HepG2 (cell line): ENCODE measurements around the gene CNPY1. TPM values are rescaled to one million over a fixed set of nuclear protein-coding genes. Genes with fewer than 3 reads are reported as not detected.

Experiments
- ATAC-seq: fragments of 200-7000 bp; cut with Tn5 transposase; 3 replicates; pipeline ENCODE4 v1.9.1; 2020; ENCODE audit warnings: mild to moderate bottlenecking, moderate library complexity
- BruUV-seq: library from RNA; stranded (reverse); fragments of 400-500 nt; replicated peaks from 2 replicates; lab custom pipeline; 2021; lab: Mats Ljungman, UMichigan
- CTCF ChIA-PET: fragments of 300-600 bp; formaldehyde crosslinking; extraction: SDS; loops from one replicate; lab custom pipeline; 2021; ENCODE audit warnings: low total read pairs, inconsistent platforms, low intra/inter-chr PET ratio; lab: Yijun Ruan, JAX
- POLR2A ChIA-PET: fragments of 350-600 bp; sonication (Branson Sonifier 250); formaldehyde crosslinking; loops from one replicate; lab custom pipeline; 2020; ENCODE audit warnings: antibody characterized with exemption, inconsistent platforms; lab: Yijun Ruan, JAX
- DNase-seq: peaks from one replicate; pipeline ENCODE4 v3.0.0-alpha.2; 2015; ENCODE audit warnings: low spot score
- FAIRE-seq: peaks from 3 replicates; lab custom pipeline; 2011; peaks lifted over from hg19 to GRCh38; lab: Jason Lieb, UNC
- H2AFZ ChIP-seq: one replicate; pipeline ENCODE4 v1.6.1; 2011; ENCODE audit warnings: low read length, inconsistent platforms
- H3K27ac ChIP-seq: fragments of 300-600 bp; 3 replicates; pipeline ENCODE4 v1.8.0; 2011; ENCODE audit warnings: mixed run types, mild to moderate bottlenecking, mixed read lengths, low read length, inconsistent platforms; ENCODE audit not compliant: insufficient read depth; ENCODE audit errors: extremely low read length
- H3K27me3 ChIP-seq, 2 experiments: fragments of 200-600 bp in 1 of 2; 2 replicates in 1 of 2; 3 replicates in 1 of 2; pipeline versions ENCODE4 v1.6.0 to v1.8.0; 2011; ENCODE audit warnings: low read length in 2 of 2, mild to moderate bottlenecking in 2 of 2, moderate library complexity in 2 of 2, inconsistent platforms in 1 of 2; ENCODE audit not compliant: insufficient read depth in 2 of 2, control insufficient read depth in 1 of 2
- H3K36me3 ChIP-seq, 2 experiments: fragments of 200-600 bp in 1 of 2; replicated peaks in 1 of 2; 2 replicates in 1 of 2; 3 replicates in 1 of 2; pipeline versions ENCODE4 v1.5.1 to v1.8.0; 2011; ENCODE audit warnings: low read length in 2 of 2, inconsistent platforms in 1 of 2; ENCODE audit not compliant: insufficient read depth in 2 of 2, control insufficient read depth in 1 of 2
- H3K4me1 ChIP-seq: 2 replicates; pipeline ENCODE4 v1.5.1; 2012; ENCODE audit warnings: low read length, inconsistent platforms; ENCODE audit not compliant: insufficient read depth
- H3K4me2 ChIP-seq: 2 replicates; pipeline ENCODE4 v1.6.0; 2011; ENCODE audit warnings: low read depth, low read length, inconsistent platforms
- H3K4me3 ChIP-seq, 3 experiments: fragments of 200-600 bp in 1 of 3; sonication (generic), shearing (Covaris generic) in 1 of 3; replicated peaks in 1 of 3; 2 replicates each; pipeline ENCODE4 v1.5.1; 2011 to 2016; ENCODE audit warnings: low read length in 3 of 3, inconsistent platforms in 2 of 3, low read depth in 2 of 3, mild to moderate bottlenecking in 2 of 3, control low read depth in 1 of 3, mixed read lengths in 1 of 3; ENCODE audit not compliant: insufficient read depth in 1 of 3
- H3K79me2 ChIP-seq: one replicate; pipeline ENCODE4 v1.6.1; 2011; ENCODE audit warnings: low read length, inconsistent platforms; ENCODE audit not compliant: insufficient read depth
- H3K9ac ChIP-seq: 2 replicates; pipeline ENCODE4 v1.6.0; 2011; ENCODE audit warnings: mild to moderate bottlenecking, low read depth, low read length, inconsistent platforms; ENCODE audit not compliant: insufficient read depth
- H3K9me3 ChIP-seq: 2 replicates; pipeline ENCODE4 v1.5.1; 2012; ENCODE audit warnings: mild to moderate bottlenecking, low read length
- H4K20me1 ChIP-seq: 2 replicates; pipeline ENCODE4 v1.6.0; 2011; ENCODE audit warnings: inconsistent platforms, mild to moderate bottlenecking, low read length, moderate library complexity; ENCODE audit not compliant: insufficient read depth
- BCL6 ChIP-seq: IDR thresholded peaks from 2 replicates; pipeline ENCODE4 v1.6.1; 2016; ENCODE audit warnings: missing genetic modification reagents, missing compliant biosample characterization
- KDM5B ChIP-seq: sonication (generic); formaldehyde crosslinking; IDR thresholded peaks from 2 replicates; pipeline ENCODE4 v1.4.0; 2020; ENCODE audit warnings: missing genetic modification reagents, mild to moderate bottlenecking, borderline replicate concordance
- RBM22 ChIP-seq: fragments of 200-400 bp; formaldehyde crosslinking; optimal IDR thresholded peaks from 2 replicates; pipeline ENCODE3; 2017; ENCODE audit warnings: mild to moderate bottlenecking, low read length, moderate library complexity
- SMAD1 ChIP-seq: sonication (generic); formaldehyde crosslinking; IDR thresholded peaks from 2 replicates; pipeline ENCODE4 v1.4.0; 2020; ENCODE audit warnings: missing genetic modification reagents, low read depth, mild to moderate bottlenecking, borderline replicate concordance
- SOX5 ChIP-seq: IDR thresholded peaks from 2 replicates; pipeline ENCODE4 v1.6.1; 2016; ENCODE audit warnings: borderline replicate concordance
- YEATS4 ChIP-seq: sonication (generic); formaldehyde crosslinking; IDR thresholded peaks from 2 replicates; pipeline ENCODE4 v1.4.0; 2020; ENCODE audit warnings: missing genetic modification reagents, borderline replicate concordance
- ZNF205 ChIP-seq: IDR thresholded peaks from 2 replicates; pipeline ENCODE4 v1.6.1; 2018; ENCODE audit warnings: missing biosample characterization, missing genetic modification reagents
- ZNF672 ChIP-seq: sonication (generic); formaldehyde crosslinking; IDR thresholded peaks from 2 replicates; pipeline ENCODE4 v1.8.1; 2022; ENCODE audit warnings: missing genetic modification reagents
- WGBS: methylation state at CpG from one replicate; pipeline ENCODE4 v1.1.6; 2017; ENCODE audit warnings: low lambda C conversion rate; 5-methylcytosine and 5-hydroxymethylcytosine counted together
- in situ Hi-C: cut with HindIII; loops from 2 replicates; pipeline ENCODE4 v1.10.0; 2017; ENCODE audit warnings: low pct_unique_long_range_greater_than_20kb; ENCODE audit not compliant: extremely low pct_ligation_motif_present
- intact Hi-C: fragments of 100-400 bp; cut with micrococcal nuclease; formaldehyde crosslinking; loops from one replicate; pipeline ENCODE4 v1.10.0; 2022; ENCODE audit not compliant: unreplicated experiment
- polyA plus RNA-seq, 8 experiments: library from polyadenylated mRNA; depleted of rRNA in 3 of 8; stranded (reverse) in 7 of 8; unstranded in 1 of 8; fragments of >200 nt; fragmentation: Illumina TruSeq in 4 of 8; extraction: Trizol in 4 of 8; gene quantifications; 2 replicates each; pipeline versions ENCODE4 v1.2.1 to v1.2.3, GENCODE V29; 2011 to 2016; ENCODE audit warnings: low read depth in 4 of 8, missing spikeins in 1 of 8, mixed read lengths in 1 of 8; ENCODE audit not compliant: insufficient read depth in 1 of 8
- total RNA-seq, 5 experiments: library from RNA; depleted of rRNA; stranded (reverse); fragments of >200 nt; fragmentation: Illumina TruSeq; extraction: Trizol; gene quantifications; 2 replicates each; pipeline ENCODE4 v1.2.3, GENCODE V29; 2016; ENCODE audit warnings: low read depth in 1 of 5
- TF ChIP-seq, protein P1 (sequence below), 2 experiments: fragments of 450-650 bp in 1 of 2; sonication (generic) in 1 of 2; formaldehyde crosslinking in 1 of 2; IDR thresholded peaks; 2 replicates each; pipeline versions ENCODE4 v1.6.1 to v1.8.0; 2016 to 2022; ENCODE audit warnings: antibody characterized with exemption in 1 of 2, mild to moderate bottlenecking in 1 of 2, missing genetic modification reagents in 1 of 2
- TF ChIP-seq, protein P2 (sequence below): IDR thresholded peaks from 2 replicates; pipeline ENCODE4 v1.6.1; 2018; ENCODE audit warnings: missing genetic modification reagents, mild to moderate bottlenecking, missing compliant biosample characterization
- TF ChIP-seq, protein P3 (sequence below): sonication (generic); formaldehyde crosslinking; IDR thresholded peaks from 2 replicates; pipeline ENCODE4 v1.8.0; 2022; ENCODE audit warnings: missing genetic modification reagents, mild to moderate bottlenecking, borderline replicate concordance

The CNPY1 gene
- total and polyA plus RNA-seq, 2 of the 13 experiments (the other 11 are each of a cell fraction or from before 2014, with no cell fraction given) = not detected

DNA sequence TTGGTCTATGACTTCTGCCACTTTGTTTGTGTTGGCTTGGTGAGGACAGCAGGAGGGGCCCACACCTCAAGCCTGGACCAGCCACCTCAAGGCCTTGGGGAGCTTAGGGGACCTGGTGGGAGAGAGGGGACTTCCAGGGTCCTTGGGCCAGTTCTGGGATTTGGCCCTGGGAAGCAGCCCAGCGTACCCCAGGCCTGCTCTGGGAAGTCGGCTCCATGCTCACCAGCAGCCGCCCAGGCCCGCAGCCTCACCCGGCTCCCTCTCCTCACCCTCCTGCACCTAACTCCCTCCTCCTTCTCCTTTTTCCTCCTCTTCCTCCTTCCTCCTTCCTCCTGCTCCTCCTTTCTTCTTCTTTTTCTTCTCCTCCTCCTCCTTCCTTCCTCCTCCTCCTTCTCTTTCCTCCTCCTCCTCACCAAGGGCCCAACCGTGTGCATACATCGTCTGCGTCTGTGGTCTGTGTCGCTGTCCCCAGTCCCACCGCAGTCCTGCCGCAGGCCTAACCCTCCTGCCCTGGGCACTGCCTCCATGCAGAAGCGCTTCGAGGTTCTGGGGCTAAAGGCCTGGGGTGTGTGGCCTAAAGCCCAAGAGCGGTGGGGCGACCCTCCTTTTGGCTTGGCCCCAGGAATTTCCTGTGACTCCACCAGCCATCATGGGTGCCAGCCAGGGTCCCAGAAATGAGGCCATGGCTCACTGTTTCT is 83.1 kb downstream of the CNPY1 start:
- H3K4me1 ChIP-seq = no peaks in the 10 kb centered on the region
- no TSS peak for BruUV-seq
- no peak for DNase-seq
- H3K79me2 ChIP-seq = no peaks in the 10 kb centered on the region
- H4K20me1 ChIP-seq = peaks cover 4% of the 10 kb centered on the region; the same call in 1 of the 2 replicates
- CTCF ChIA-PET = no interaction called here
- no peak overlapping the region for H2AFZ ChIP-seq
- no peaks in the 10 kb centered on the region for H3K36me3 ChIP-seq
- 52% methylated on average over 14 of the region's 15 CpGs for WGBS
- no peak overlapping the region for H3K9ac ChIP-seq
- no peak for TF ChIP-seq RBM22
- TF ChIP-seq, protein P1, sequence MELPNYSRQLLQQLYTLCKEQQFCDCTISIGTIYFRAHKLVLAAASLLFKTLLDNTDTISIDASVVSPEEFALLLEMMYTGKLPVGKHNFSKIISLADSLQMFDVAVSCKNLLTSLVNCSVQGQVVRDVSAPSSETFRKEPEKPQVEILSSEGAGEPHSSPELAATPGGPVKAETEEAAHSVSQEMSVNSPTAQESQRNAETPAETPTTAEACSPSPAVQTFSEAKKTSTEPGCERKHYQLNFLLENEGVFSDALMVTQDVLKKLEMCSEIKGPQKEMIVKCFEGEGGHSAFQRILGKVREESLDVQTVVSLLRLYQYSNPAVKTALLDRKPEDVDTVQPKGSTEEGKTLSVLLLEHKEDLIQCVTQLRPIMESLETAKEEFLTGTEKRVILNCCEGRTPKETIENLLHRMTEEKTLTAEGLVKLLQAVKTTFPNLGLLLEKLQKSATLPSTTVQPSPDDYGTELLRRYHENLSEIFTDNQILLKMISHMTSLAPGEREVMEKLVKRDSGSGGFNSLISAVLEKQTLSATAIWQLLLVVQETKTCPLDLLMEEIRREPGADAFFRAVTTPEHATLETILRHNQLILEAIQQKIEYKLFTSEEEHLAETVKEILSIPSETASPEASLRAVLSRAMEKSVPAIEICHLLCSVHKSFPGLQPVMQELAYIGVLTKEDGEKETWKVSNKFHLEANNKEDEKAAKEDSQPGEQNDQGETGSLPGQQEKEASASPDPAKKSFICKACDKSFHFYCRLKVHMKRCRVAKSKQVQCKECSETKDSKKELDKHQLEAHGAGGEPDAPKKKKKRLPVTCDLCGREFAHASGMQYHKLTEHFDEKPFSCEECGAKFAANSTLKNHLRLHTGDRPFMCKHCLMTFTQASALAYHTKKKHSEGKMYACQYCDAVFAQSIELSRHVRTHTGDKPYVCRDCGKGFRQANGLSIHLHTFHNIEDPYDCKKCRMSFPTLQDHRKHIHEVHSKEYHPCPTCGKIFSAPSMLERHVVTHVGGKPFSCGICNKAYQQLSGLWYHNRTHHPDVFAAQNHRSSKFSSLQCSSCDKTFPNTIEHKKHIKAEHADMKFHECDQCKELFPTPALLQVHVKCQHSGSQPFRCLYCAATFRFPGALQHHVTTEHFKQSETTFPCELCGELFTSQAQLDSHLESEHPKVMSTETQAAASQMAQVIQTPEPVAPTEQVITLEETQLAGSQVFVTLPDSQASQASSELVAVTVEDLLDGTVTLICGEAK (IDR thresholded peaks at IDR 0.05) = no peak
- TF ChIP-seq, protein P1 (CRISPR knock-in tag; IDR thresholded peaks at IDR 0.05) = no peak
- no peak for TF ChIP-seq ZNF672 (CRISPR knock-in tag)
- no peak for TF ChIP-seq YEATS4
- TF ChIP-seq, protein P2, sequence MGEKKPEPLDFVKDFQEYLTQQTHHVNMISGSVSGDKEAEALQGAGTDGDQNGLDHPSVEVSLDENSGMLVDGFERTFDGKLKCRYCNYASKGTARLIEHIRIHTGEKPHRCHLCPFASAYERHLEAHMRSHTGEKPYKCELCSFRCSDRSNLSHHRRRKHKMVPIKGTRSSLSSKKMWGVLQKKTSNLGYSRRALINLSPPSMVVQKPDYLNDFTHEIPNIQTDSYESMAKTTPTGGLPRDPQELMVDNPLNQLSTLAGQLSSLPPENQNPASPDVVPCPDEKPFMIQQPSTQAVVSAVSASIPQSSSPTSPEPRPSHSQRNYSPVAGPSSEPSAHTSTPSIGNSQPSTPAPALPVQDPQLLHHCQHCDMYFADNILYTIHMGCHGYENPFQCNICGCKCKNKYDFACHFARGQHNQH = no peak
- TF ChIP-seq SOX5 = no peak
- TF ChIP-seq SMAD1 = no peak
- TF ChIP-seq KDM5B (CRISPR knock-in tag) = no peak
- no peak for TF ChIP-seq BCL6 (CRISPR knock-in tag)
- TF ChIP-seq, protein P3, sequence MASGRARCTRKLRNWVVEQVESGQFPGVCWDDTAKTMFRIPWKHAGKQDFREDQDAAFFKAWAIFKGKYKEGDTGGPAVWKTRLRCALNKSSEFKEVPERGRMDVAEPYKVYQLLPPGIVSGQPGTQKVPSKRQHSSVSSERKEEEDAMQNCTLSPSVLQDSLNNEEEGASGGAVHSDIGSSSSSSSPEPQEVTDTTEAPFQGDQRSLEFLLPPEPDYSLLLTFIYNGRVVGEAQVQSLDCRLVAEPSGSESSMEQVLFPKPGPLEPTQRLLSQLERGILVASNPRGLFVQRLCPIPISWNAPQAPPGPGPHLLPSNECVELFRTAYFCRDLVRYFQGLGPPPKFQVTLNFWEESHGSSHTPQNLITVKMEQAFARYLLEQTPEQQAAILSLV = no peak
- no peak for TF ChIP-seq ZNF205 (CRISPR knock-in tag)
- FAIRE-seq = no peak
- peaks cover 13 to 84% of the 10 kb centered on the region in 2 experiments for H3K27me3 ChIP-seq
- no peak for ATAC-seq
- no peak overlapping the region for H3K27ac ChIP-seq
- intact Hi-C loops = no loop called here
- POLR2A ChIA-PET = no interaction called here
- H3K9me3 ChIP-seq = no peaks in the 10 kb centered on the region
- no peak overlapping the region for H3K4me3 ChIP-seq
- no peak overlapping the region for H3K4me2 ChIP-seq
- in situ Hi-C loops = no loop called here
